ENCODE measurements around the gene TNFRSF8.

TNFRSF8 gene

DNA sequence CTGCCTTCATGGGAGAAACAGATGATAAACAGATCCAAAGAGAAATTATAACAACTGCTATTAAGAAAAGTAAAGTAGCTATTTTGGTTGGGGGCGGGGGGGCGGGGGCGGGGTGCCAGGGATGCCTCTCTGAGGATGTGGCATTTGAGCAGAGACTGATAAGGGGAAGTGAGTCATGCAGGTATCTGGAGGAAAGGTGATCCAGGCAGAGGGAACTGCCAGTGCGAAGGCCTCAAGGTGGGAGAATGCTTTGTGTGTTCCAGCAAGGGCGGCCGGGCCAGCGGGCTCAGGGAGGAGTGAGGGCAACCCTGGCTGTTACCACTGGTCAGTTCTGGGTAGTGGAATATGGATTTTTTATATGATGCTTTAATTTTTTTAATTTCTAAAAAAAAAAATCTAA is 96.7 kb downstream of the TNFRSF8 start:
- H3K4me1 ChIP-seq (ENCODE audit: insufficient read depth, low read length, severe bottlenecking) = no peaks in the 10 kb centered on the region
- no peak overlapping the region for H2AFZ ChIP-seq (ENCODE audit: low read length)
- no peaks in the 10 kb centered on the region for H3F3A ChIP-seq (ENCODE audit: insufficient read depth, low read length)
- H3K36me3 ChIP-seq (ENCODE audit: insufficient read depth, low read length) = no peaks in the 10 kb centered on the region
- no peak overlapping the region for H3K9ac ChIP-seq (ENCODE audit: low read length)
- no peaks in the 10 kb centered on the region for H3K9me2 ChIP-seq (ENCODE audit: low read depth, low read length)
- no peak overlapping the region for H3K27ac ChIP-seq (ENCODE audit: low read depth, low read length, poor library complexity, severe bottlenecking)
- no peak for TF ChIP-seq CTCF (IDR thresholded peaks at IDR 0.05; ENCODE audit: low read length)
- no peak for TF ChIP-seq EZH2 (IDR thresholded peaks at IDR 0.05; ENCODE audit: borderline replicate concordance, low read length)
- H3K4me2 ChIP-seq (ENCODE audit: low read length) = no peak overlapping the region
- no peaks in the 10 kb centered on the region for H3K9me3 ChIP-seq (ENCODE audit: low read length)
- no peaks in the 10 kb centered on the region for H3K79me2 ChIP-seq (ENCODE audit: insufficient read depth, low read length)
- H3K27me3 ChIP-seq (ENCODE audit: insufficient read depth, low read length) = peaks cover 8% of the 10 kb centered on the region; the same call in 1 of the 2 replicates
- H4K20me1 ChIP-seq (ENCODE audit: insufficient read depth, low read length) = no peaks in the 10 kb centered on the region
- no peak overlapping the region for H3K4me3 ChIP-seq (ENCODE audit: low read depth, low read length, poor library complexity, severe bottlenecking)

GRCh38 chr1:12161324-12161661 is 98.2 kb downstream of the TNFRSF8 start:
- Histone ChIP-seq H3K4me2 (ENCODE audit: low read length) (no peak overlapping the region), H3K27me3 (ENCODE audit: insufficient read depth, low read length) (peaks cover 8% of the 10 kb centered on the region; the same call in 1 of the 2 replicates), H3K9me2 (ENCODE audit: low read depth, low read length) (no peaks in the 10 kb centered on the region), H3F3A (ENCODE audit: insufficient read depth, low read length) (no peaks in the 10 kb centered on the region), H3K4me1 (ENCODE audit: insufficient read depth, low read length, severe bottlenecking) (no peaks in the 10 kb centered on the region), H3K9ac (ENCODE audit: low read length) (no peak overlapping the region), H2AFZ (ENCODE audit: low read length) (no peak overlapping the region), H3K27ac (ENCODE audit: low read depth, low read length, poor library complexity, severe bottlenecking) (no peak overlapping the region), H3K36me3 (ENCODE audit: insufficient read depth, low read length) (no peaks in the 10 kb centered on the region), H3K79me2 (ENCODE audit: insufficient read depth, low read length) (no peaks in the 10 kb centered on the region), H3K9me3 (ENCODE audit: low read length) (no peaks in the 10 kb centered on the region), H3K4me3 (ENCODE audit: low read depth, low read length, poor library complexity, severe bottlenecking) (no peak overlapping the region), H4K20me1 (ENCODE audit: insufficient read depth, low read length) (no peaks in the 10 kb centered on the region)
- TF ChIP-seq EZH2 (IDR thresholded peaks at IDR 0.05; ENCODE audit: borderline replicate concordance, low read length) (no peak), CTCF (IDR thresholded peaks at IDR 0.05; ENCODE audit: low read length) (no peak)

DNA sequence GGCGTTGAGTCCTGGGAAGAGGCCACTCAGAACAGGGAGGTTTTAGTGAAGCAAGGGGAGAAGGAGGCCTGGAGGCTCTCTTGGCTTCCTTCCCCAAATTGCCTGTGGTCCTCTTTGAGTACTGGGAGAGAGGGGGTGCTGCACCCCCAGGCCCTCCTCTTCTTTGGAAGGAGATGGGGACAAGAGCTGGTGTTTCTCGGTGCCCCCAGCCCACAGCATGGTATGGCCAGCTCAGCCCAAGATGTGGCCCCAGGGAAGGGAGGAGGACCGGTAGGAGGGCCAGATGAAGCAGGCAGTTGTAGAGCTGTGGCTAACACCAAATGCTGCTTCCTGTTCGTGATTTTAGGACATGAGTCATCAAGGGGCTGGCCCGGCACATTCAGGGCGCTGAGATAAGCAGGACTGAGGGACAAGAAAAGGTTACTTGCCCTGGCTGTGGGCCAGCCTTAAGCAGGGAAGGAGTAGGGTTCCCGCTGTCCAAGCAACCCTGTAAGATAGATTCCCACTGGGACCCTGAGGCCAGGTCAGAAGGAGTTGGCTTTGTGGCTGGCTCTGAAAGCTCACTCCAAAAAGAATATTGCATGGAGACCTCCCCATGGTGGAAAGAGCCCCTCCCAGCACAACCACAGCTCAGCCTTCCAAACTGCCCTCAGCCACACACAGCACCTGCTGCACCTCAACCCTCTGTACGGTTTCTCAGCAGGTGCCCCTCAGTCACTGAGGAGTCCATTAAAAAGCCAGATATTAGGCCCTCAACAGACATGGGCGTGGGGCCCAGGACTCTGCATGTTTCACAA is 98.8 kb downstream of the TNFRSF8 start:
- Histone ChIP-seq H3K4me2 (ENCODE audit: low read length) (no peak overlapping the region), H3K9ac (ENCODE audit: low read length) (no peak overlapping the region)

More for the DNA sequence above, 98.8 kb downstream of the TNFRSF8 start:
- no peak overlapping the region for H3K4me3 ChIP-seq (ENCODE audit: low read depth, low read length, poor library complexity, severe bottlenecking)
- TF ChIP-seq CTCF (IDR thresholded peaks at IDR 0.05; ENCODE audit: low read length) (no peak), EZH2 (IDR thresholded peaks at IDR 0.05; ENCODE audit: borderline replicate concordance, low read length) (no peak)
- no peaks in the 10 kb centered on the region for H3K9me3 ChIP-seq (ENCODE audit: low read length)
- no peak overlapping the region for H2AFZ ChIP-seq (ENCODE audit: low read length)
- H3K4me1 ChIP-seq (ENCODE audit: insufficient read depth, low read length, severe bottlenecking) = no peaks in the 10 kb centered on the region
- no peaks in the 10 kb centered on the region for H3K36me3 ChIP-seq (ENCODE audit: insufficient read depth, low read length)
- no peaks in the 10 kb centered on the region for H4K20me1 ChIP-seq (ENCODE audit: insufficient read depth, low read length)
- H3K79me2 ChIP-seq (ENCODE audit: insufficient read depth, low read length) = no peaks in the 10 kb centered on the region
- H3K9me2 ChIP-seq (ENCODE audit: low read depth, low read length) = no peaks in the 10 kb centered on the region
- no peaks in the 10 kb centered on the region for H3F3A ChIP-seq (ENCODE audit: insufficient read depth, low read length)
- no peak overlapping the region for H3K27ac ChIP-seq (ENCODE audit: low read depth, low read length, poor library complexity, severe bottlenecking)
- peaks cover 8% of the 10 kb centered on the region; the same call in 1 of the 2 replicates for H3K27me3 ChIP-seq (ENCODE audit: insufficient read depth, low read length)
